Measurements from ENCODE around the gene LRP10.
A peak's percentile ranks its signal among the peaks of the same experiment; 100 is the strongest.

Gene LRP10

DNA sequence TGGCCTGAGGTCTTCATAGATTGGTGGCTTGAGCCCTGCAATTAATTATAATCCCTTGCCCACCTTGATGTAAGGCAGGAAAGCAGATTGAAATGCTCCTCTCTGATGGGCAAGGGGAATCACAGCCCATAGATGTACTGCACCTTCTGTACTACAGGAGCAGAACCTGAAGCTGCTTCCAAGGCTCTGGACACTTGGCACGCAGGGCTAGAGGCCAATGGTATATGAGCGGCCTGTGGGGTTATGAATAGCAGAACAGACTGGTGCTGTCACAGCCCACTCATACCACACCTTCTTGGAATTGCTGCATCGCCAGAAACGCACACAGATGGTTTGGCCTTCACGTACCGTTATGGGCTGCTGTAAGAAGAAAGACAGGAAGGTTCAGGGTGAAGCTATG lies 49.2 kb downstream of the LRP10 start:
- DNase-seq = no peak

DNA sequence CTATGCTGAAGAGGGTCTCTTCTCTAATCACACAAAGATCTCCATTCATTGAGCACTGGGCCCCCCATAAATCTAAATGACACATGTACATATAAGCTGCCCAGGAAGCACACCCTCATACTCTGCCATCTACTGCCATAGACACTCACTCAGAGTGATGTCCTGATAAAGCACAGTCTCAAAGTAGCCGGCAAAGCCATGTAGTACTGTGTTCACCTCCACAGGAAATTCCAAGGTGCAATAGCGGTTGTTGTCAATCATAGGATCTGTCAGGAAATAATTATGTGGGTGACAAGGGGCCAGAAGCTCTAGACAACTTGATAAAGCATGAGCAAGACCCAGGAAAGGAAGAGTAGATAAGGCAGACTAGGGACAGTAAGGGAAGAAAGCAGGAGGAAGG lies 50.8 kb downstream of the LRP10 start:
- no peak for DNase-seq

DNA sequence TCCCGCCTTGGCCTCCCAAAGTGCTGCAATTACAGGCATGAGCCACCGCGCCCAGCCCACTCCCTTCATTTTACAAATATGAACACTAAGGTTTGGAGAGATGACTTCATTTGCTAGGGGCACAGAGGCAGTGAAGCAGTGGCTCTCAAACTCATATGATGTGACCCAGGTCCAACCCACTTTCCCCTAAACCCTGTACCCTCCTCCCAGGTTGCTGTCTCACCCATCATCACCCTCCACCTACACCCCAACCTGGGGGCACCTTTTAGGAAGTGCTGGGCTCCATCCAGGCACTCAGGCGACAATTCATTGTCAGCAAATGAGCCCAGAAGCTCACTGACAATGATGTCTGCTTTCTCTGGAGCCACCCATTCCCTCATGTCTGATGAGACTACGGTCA lies 52.2 kb downstream of the LRP10 start:
- DNase-seq = no peak

DNA sequence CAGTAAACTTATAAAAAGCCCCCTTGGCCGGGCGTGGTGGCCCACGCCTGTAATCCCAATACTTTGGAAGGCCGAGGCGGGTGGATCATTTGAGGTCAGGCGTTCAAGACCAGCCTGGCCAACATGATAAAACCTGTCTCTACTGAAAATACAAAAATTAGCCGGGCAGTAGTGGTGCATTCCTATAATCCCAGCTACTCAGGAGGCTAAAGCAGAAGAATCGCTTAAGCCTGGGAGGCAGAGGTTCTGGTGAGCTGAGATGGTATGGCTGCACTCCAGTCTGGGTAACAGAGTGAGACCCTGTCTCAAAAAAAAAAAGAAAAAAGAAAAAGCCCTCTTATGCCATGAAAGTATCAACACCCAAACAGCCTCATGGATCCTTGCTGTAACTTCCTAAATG lies 54.0 kb downstream of the LRP10 start:
- no peak for DNase-seq

DNA sequence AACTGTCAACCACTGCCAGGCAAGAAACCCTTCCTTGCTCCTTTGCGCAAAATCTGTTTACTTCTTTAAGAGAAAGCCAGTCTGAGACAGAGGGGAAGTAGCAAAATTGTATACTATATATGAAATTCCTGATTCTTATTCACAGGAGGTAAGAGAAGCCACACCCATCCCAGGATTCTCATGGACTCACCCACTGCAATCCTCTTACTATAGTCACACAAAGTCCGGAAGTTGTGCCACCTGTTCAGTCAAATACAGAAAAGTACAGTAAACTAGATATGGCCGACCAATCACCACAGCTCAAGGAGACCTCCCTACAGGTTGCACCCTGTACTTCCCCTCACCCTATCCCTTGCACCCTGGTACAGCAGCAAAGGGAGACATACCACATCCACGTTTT lies 54.8 kb downstream of the LRP10 start:
- DNase-seq = no peak

DNA sequence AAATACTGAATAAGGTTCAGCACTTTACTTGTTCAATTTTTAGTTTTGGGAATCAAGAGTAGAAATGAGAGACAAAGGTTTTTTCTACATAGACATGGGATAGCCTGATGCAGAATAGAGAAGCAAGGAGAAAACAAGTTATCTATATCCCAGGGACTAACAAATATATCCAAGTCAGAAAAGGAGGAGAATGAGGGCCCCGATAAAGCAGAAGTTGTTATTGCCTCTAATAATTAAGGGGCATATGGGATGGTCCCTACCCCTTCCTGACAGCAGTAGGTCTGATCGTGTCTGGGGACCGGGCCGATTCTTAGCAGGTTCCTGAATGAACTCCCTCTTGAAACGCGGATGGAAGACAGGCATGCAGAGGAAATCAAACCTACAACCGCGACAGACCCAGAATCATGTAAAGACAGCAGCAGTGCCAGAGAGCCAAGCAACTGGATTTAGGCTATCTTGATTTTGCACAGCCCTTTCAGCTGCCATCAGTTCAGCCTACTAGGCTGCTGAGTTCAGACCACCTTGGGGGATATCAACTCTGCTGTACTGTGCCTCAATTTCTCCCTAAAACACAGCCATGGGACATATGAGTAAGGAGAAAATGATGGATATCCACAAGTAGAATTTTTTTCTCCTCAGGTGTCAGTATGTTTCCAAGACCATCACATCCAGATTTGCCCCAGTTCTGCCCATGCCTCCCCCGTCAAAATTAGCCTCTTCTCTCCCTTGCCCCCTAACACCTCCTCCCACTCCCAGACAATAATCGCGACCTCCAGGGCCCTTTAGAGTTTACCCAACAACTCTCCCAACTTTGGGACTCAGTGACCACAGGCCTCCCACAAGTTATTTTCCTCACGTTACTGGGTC lies 56.9 kb downstream of the LRP10 start:
- DNase-seq = no peak

DNA sequence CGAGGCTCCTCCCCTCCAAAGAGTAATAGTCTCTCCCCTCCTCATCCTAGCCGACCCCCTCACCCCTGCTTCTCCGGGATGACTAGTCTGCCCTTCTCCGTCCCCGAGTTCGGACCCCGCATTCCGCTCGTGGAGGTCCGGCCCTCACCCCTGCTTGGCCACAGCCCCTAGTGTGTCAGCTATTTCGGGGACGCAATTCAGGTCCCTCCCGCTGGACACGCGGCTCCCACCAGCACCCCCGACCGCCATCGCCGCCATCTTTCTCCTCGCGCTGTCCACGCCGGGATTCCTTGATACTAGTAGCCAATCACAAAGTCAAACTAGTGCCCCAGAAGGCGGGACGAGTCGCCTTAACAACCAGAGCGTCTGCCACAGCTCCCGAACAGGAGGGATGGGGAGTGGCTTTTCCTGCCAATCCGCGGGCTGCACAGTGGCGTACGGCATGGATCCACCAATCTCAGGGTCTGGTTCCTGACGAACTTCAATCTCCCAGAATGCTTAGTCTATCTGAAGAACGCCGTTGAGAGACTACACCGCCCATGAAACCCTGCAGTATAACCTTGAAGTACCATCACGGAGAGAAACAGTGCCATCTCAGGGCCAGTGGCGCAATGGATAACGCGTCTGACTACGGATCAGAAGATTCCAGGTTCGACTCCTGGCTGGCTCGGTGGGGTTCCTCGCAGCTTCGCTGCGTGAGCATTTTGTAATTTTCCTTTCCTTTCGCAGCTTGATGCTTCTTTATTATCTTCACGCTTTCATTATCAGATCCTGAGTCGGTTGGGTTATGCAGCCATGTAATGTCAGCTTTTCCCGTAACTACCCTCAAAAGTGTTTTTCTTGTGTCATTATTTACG lies 57.8 kb downstream of the LRP10 start, which contains the start of gene PRMT5:
PRMT5 (minus strand) TSS at position 273 of the 857 bp plus-strand sequence; CDS start at position 258, 15 bp downstream.
- peak; percentile 99 for DNase-seq

DNA sequence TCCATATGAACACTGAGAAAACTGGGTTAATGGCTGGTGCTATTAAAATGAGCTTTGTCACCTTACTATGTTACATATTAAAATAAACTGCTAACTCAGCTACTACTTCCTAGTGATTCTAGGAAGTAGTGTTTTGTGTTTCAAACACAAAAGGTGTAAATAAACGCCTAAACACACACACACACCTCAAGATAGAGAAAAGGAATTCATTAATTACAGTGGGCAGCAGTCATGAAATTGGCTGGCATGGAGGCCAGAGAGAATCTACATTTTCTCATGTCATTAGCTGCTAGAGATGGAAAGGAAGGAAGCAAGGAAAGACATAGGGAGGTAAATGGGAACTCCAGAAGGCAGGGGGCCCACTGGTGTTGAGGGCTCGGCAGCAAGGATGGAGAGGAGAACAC lies 58.4 kb downstream of the LRP10 start:
- DNase-seq = no peak

Data from left hindlimb (tissue), 1 donor.